GM18517 (cell line): ENCODE measurements around the gene PROZ.
"Not testable (repeated sequence)": the region's sequence is repeated elsewhere in the genome, so short reads cannot be mapped to it uniquely, and the experiment has no call there.

ENCODE experiments used
- ATAC-seq: cut with Tn5 transposase; IDR thresholded peaks from one replicate; pipeline ENCODE4 v1.9.1; 2021; ENCODE audit warnings: mild to moderate bottlenecking, moderate library complexity; ENCODE audit not compliant: unreplicated experiment

The PROZ gene

DNA sequence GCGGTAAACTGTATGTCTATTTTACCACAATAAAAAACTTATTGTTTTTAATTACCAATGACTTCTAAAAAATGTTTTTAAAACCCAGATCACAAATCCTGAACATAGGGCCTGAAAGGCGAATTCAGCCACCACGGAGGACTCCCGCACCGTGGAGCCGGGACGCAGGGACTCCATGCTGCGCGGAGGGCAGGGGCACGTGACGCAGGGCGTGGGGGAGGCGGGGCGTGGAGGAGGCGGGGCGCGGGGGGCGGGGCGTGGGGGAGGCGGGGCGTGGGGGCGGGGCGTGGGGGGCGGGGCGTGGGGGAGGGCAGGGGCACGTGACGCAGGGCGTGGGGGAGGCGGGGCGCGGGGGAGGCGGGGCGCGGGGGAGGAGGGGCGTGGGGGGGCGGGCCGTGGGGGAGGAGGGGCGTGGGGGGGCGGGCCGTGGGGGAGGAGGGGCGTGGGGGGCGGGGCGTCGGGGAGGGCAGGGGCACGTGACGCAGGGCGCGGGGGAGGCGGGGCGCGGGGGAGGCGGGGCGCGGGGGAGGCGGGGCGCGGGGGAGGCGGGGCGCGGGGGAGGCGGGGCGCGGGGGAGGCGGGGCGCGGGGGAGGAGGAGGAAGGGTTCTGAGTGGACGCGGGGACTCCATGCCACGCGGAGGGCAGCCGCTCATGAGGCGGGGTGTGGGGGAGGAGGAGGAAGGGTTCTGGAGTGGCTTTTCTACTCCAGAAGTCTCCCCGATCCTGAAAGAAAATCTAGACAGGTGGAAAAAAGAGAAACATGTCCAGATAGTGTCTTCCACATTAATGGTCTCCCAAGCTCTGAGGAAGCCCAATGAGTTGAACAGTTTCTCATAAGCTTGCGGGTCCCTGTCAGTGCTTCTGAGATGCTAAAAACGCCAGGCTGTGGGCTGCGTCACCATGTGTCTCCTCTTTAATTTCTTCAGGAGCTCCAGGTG is 4.4 kb upstream of the PROZ start:
- no peak for ATAC-seq

DNA sequence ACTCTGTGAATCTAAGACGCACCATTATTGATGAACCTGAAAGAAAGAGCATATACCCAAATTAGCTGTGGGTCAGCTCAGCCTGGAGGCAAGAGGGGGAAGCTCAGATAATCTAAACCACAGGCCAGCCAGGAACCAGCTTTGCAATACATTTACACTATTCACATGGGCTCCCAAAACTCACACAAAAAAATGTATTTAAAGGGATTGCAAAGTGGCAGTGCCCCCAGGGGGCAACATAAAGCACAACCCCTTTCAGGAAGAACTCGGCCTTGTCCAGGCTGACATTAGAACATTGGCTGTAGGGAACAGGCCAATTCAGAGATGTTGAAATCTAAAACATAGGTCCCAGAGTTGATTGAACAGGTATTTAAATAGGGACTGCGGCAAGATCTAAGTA is 3.2 kb upstream of the PROZ start:
- no peak for ATAC-seq

DNA sequence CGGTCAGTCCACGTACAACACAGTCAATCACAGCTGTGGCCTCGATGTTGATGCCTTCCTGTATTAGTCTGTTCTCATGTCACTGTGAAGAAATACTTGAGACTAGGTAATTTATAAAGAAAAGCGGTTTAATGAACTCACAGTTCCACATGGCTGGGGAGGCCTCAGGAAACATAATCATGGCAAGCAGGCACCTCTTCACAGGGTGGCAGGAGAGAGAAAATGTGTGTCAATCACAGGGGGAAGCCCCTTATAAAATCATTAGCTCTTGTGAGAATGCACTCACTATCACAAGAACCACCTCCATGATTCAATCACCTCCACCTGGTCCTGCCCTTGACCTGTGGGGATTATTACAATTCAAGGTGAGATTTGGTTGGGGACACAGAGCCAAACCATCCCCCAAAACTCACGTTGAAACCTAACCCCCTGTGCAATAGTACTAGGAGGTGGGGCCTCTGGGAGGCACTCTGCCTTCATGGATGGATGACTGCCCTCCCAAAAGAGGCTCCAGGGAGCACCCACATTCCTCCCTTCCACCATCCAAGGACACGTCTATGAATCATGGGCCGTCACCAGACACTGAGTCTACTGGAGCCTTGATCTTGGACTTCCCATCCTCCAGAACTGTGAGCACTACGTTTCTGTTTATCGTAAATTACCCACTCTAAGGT is 2.3 kb upstream of the PROZ start:
- no peak for ATAC-seq

DNA sequence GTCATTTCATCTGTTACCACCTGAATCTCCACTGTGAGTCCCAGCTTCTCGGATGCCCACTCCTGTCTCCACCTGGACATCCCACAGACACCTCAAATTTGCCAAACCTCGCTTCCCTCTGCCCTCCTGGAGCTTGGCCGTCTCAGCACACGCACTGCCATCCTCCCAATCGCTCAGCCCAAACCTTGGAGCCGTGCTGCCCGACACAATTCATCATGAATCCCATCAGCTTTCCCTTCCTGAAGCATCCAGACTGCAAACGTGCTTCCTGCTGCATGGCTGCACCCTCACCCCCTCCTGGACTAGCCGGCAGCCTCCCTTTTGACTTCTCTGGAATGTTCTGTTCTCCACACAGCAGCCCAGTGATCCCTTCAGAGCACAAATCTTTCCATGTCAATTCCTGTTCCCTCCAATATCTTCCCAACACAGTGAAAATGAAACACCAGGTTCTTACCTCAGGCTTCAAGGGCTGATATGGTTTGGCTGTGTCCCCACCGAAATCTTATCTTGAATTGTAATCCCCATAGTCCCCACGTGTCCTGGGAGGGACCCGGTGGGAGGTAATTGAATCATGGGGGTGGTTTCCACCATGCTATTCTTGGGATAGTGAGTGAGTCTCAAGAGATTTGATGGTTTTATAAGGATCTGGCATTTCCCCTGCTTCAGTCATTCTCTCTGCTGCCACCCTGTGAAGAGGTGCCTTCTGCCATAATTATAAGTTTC is 1.1 kb upstream of the PROZ start:
- ATAC-seq = no peak

DNA sequence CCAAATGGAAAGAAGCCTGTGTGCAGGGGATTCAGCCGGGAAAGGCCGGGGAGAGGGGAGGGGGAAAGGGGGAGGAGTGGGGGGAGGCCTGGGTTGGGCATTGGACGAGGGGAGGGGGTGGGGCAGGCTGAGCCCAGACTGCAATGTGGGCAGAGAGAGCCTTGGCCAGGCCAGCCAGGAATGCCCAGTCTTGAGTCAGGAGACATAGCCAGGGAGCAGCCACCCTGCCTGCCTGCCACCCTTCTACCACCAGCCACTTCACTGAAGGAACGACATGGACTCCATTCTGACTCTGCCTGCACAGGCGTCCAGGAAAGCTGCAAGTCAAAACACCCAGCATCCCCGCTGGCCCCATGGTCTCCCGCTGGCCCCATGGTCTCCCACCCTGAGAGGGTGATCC is 498 bp downstream of the PROZ start:
- ATAC-seq = no peak

DNA sequence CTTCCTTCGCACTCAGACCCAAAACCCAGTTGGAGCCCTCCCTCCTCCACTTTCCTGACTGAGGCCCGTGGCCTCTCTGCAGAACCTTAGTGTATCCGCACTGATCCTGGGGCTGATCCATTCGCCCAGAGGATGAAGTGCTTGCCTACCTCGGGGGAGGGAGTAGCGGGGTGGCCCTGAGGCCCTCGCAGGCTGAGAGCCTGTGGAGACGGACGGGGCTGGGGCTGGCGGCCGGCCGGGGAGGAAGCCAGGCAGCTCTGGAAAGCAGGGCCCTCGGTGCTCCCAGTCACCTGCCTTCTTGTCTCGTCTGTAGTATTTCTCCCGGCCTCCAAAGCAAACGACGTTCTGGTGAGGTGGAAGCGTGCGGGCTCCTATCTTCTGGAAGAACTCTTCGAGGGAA is 1.3 kb downstream of the PROZ start:
- ATAC-seq = no peak

DNA sequence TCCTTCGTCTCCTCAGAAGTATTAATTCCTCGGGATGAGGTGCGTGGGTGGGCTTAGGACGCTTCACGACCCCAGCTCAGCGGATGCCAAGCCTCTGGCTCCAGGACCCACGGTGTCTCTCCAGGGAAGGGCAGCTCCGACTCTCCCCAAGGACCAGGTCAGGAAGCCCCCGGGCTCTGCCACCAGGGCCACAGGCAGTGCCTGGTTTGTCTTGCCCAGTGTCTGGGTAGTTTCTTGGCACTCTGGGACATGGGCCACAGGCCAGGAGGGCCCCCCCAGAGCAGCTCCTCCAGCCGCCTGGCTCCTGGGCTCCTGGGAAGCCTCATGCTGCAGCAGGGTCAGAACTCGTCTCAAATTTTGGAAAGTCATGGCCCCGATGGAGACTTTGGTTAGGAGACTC is 2.5 kb downstream of the PROZ start:
- ATAC-seq = no peak

DNA sequence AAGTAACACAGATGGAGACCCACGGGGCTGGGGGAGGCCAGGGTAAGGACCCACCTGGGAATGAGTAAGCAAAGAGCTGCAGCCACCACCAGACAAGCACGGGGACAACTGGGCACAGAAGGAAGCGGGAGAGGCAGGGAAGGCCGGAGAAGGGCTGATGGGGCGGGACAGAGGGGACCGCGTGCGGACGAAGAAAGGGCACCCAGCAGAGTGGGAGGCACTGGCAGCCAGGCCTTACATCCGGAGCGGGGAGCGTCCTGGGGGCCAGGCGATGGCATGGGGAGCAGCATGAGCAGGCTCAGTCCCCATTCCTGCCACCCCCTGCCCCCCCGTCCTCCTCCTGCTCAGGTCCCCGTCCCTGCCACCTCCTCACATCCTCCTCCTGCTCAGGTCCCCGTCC is 3.0 kb downstream of the PROZ start:
- ATAC-seq = no peak

DNA sequence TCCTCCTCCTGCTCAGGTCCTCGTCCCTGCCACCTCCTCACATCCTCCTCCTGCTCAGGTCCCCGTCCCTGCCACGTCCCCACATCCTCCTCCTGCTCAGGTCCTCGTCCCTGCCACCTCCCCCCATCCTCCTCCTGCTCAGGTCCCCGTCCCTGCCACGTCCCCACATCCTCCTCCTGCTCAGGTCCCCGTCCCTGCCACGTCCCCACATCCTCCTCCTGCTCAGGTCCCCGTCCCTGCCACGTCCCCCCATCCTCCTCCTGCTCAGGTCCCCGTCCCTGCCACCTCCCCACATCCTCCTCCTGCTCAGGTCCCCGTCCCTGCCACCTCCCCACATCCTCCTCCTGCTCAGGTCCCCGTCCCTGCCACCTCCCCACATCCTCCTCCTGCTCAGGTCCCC is 3.5 kb downstream of the PROZ start:
- ATAC-seq = not testable (repeated sequence)

DNA sequence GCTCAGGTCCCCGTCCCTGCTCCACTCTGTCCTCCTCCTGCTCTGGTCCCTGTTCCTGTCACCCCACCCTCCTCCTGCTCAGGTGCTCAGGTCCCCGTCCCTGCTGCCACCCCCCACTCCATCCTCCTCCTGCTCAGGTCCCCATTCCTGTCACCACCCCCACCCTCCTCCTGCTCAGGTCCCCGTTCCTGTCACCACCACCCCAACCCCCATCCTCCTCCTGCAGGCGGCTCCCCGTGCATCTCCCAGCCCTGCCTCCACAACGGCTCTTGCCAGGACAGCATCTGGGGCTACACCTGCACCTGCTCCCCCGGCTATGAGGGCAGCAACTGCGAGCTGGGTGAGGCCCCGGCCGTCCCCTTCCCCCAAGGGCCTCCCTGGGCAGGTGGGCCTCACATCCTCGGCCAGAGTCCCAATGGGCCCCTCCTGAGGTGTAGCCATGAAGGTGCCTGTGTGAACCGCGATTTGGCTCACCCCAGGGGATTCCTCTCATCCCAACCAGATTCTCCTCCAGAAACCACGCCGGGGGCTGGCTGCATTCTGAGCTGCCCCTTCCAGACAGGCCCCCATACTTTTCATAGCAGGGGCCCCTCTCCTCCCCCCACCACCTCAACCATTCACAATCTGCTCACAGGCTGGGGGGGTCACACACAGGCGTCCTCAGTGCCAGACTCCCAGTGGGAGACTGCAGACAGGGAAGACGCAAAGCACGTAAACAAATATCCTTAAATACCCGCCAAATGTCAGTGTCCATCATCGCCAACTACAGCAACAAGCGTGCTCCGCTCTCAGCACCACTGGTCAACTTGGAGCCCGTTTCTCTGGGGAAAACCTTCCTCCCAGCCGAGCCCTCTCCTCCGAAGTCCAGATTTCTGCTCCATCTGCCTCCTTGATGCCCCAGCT is 4.6 kb downstream of the PROZ start:
- no peak for ATAC-seq

DNA sequence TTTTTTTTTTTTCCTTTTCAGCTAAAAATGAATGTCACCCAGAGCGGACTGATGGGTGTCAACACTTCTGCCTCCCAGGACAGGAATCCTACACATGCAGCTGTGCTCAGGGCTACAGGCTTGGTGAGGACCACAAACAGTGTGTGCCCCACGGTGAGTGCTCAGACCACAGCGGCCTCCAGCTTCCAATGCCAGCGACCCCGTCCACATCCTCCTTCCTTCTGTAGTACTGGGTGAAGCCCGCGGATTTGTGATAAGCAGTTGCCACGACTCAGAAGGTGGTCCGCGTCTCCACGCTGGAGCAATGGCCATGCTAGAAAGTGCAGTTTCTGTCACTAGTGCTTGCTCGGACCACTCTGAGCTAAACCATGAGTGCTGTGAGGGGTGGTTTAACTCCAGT is 6.0 kb downstream of the PROZ start:
- ATAC-seq = no peak

DNA sequence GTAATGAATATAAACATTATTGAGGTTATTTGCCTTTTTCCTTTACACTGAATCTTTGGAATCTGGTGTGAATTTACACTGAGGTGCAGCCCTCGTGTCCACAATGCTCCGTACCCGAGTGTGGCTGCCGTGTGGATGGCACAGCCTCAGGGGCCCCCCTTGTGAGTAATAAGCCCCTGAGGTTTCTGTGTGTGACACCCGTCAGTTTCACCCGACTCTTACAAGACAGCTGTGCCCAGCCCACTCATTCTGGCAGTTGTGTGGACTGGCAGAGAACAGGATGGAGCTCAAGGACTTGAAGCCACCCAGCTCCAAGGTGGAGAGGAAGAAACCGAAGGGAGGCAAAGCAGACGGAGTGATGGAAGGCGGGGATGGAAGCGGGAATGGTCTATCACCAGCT is 7.8 kb downstream of the PROZ start:
- no peak for ATAC-seq

DNA sequence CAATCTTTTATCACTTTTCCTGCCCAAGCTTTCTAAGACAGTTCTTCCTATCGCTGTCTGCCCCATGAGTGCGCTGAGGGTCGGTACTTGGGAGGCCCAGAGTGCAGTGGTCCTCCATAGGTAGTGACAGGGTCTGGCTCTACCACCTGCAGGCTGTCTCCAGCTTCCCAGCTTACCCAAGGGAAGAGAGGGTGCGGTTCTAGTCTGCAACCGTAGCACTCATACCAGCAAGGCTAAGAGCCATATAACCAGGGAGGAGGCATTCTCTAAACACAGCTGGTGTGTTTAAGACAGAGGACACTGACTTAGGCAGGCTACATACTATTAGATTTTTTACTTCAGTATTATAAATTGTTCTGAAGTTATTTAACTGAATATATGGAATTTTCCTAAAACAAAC is 8.2 kb downstream of the PROZ start:
- no peak for ATAC-seq

DNA sequence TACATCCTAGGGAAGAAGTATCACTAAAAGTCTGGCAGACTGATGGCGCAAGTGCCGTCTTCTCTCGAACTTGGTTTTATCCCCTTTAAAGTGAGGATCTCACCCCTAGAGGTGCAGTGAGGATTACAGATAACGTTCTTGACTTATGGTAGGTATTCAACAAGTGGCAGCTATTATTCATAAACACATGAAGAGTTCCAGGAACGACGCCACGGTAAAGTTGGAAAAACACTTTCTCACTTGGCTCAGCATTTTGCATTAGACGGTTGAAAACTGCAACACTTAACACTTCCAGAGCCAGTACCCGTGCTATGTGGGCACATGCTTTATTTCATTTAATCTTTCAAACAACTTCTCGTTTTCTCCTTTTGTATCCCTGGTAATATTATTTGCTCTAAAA is 8.7 kb downstream of the PROZ start:
- no peak for ATAC-seq

DNA sequence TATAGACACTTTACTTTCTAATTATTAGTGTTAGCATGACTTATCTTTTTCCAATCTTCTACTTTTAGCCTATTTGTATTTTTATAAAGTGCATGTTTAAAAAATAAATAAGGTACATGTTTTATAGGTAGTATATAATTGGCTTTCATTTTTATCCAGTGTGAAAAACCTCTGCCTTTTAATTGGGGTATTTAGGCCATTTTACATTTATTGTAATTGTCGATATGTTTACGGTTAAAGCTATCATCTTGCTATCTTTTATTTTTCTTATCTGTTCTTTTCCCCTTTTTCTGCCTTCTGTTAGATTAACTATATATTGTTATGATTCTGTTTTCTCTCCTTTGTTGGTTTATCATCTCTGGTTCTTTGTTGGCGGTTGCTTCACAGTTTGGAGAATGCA is 9.1 kb downstream of the PROZ start:
- ATAC-seq = no peak

DNA sequence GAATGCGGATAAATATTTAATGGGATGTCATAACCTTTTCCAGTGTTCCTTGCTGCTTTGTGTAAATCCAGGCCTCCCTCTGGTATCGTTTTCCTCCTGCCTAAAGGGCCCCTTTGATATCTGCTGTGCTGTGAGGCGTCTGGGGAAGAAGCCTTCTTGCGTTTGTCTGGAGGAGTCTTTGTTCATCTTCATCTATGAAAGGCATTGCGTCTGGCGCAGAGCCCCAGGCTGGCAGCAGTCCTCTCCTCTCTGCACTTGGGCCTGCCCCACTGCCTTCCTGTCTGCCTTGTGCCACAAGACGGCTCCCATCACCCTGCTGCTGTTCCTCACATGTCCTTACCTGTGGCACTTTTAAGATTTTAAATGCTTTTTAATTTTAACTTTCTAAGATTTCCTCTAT is 9.8 kb downstream of the PROZ start:
- no peak for ATAC-seq

DNA sequence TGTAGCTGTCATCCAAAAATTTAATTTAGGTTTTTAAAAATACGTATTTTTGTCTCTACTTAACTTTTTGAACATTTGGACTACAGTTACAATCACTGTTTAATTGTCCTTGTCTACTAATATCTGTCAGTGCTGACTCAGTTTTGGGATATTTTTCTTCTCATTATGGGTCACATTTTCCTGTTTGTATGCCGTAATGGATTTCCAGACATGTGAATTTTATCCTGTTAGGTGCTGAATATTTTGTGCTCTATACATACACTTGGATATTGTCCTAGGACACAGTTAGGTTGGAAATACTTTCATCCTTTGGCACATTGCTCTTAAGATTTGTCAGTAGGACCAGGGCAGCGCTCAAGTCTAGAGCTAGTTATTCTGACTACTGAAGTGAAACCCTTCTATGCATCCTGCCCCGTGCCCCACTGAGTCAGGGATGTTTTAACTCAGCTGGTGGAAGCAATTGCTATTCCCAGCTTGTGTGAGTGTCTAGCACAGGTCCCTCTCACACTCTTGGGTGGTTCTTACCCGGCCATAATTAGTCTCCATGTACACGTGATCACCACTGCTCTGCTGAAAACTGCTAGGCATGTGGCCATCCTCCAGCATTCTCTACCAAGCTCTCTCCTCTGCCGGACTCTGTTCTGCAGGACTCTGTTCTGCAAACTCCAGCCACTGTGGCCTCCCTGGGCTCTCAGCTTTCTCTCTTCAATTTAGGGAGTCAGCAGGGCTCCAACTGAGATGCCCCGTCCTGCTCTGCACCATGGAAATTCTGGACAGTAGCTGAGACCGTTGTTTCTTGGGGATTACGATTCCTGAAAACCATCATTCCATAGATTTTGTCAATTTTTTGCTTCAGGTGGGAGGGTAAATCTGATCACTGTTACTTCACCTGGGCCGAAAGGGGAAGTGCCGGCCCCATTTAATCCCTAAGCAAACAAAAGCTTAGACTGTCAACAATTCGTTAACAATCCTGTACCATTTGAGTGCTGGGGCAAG is 11.1 kb downstream of the PROZ start:
- no peak for ATAC-seq

DNA sequence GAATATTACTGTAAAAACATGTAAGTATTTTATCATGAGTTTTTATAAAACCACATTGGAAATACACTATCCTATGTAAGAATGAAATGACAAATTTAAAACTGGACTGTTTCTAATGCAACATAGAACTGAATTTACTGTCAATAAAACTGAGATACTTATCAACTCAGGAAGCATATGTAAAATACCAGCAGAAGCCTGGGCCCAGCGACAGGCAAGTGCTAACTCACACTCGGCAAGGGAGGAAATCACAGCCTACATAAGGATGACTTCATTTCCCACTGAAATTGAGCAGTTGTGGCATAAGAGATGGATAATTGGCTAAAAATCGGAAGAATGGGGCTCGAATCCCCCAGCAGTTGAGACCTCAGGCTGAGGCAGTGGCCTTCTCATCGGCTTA is 12.1 kb downstream of the PROZ start:
- ATAC-seq = no peak

DNA sequence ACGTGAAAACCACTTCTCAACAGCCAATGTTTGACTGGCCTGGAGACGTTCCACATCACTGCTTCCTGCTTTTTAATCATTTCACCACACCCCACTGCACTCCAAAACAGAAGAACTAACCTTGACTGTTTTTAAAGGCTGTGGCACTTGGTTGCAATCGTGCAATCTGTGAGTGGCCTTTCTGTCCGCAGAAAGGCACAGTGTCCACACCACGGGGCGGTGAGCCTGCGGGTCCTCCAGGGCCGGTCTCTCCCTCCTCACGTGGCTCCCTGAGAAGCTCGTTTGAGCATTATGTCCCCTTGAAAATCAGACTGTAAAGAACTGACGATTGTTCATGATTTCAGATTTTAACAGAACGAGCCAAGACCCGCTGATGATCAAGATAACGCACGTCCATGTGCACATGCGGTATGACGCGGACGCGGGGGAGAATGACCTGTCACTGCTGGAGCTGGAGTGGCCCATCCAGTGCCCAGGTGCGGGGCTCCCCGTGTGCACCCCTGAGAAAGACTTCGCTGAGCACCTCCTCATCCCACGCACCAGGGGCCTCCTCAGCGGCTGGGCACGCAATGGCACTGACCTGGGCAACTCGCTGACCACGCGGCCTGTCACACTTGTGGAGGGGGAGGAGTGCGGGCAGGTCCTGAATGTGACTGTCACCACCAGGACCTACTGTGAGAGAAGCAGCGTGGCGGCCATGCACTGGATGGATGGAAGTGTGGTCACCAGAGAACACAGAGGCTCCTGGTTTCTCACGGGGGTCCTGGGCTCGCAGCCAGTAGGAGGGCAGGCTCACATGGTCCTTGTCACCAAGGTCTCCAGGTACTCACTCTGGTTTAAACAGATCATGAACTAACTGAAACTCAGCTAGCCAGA is 13.0 kb downstream of the PROZ start:
- no peak for ATAC-seq
